Right atrium auricular region (tissue), 2 donors: Measurements from ENCODE around the gene AHNAK. TPM values are rescaled to one million over a fixed set of nuclear protein-coding genes. Genes with fewer than 3 reads are reported as not detected.

ENCODE experiments used
- DNase-seq: peaks from one replicate; pipeline ENCODE4 v3.0.0-alpha.2; 2019; ENCODE audit warnings: low spot score
- H3K27ac ChIP-seq, 2 donors: fragments of 200-600 bp; sonication (generic); 1 replicate in 1 of 2; 2 replicates in 1 of 2; pipeline ENCODE4 v1.5.1; 2016 to 2019
- H3K27me3 ChIP-seq, 2 donors: fragments of 200-600 bp; sonication (generic); one replicate each; pipeline versions ENCODE4 v1.5.1 to v1.6.0; 2017 to 2019
- H3K36me3 ChIP-seq: fragments of 200-600 bp; sonication (generic); one replicate; pipeline ENCODE4 v1.5.1; 2016
- H3K4me1 ChIP-seq, 2 donors: fragments of 200-600 bp; sonication (generic); one replicate each; pipeline versions ENCODE4 v1.5.1 to v1.6.0; 2017 to 2019
- H3K4me3 ChIP-seq, 2 donors: fragments of 200-600 bp; sonication (generic); 1 replicate in 1 of 2; 2 replicates in 1 of 2; pipeline ENCODE4 v1.5.1; 2017 to 2019; ENCODE audit warnings: mild to moderate bottlenecking in 1 of 2, moderate library complexity in 1 of 2
- H3K9me3 ChIP-seq, 2 donors: fragments of 200-600 bp; sonication (generic); one replicate each; pipeline ENCODE4 v1.5.1; 2019
- total RNA-seq, 2 donors: library from RNA; depleted of rRNA; stranded (reverse); fragments of >200 nt; gene quantifications; one replicate each; pipeline ENCODE4 v1.1.0, GENCODE V29; 2016
- TF ChIP-seq, protein P1 (sequence below), 2 donors: fragments of 200-600 bp; sonication (generic); IDR thresholded peaks; one replicate each; pipeline ENCODE4 v1.5.1; 2019; ENCODE audit warnings: antibody characterized with exemption in 2 of 2

Gene AHNAK
- total RNA-seq, 2 donors from 2014 or later: 270 to 441 TPM

DNA sequence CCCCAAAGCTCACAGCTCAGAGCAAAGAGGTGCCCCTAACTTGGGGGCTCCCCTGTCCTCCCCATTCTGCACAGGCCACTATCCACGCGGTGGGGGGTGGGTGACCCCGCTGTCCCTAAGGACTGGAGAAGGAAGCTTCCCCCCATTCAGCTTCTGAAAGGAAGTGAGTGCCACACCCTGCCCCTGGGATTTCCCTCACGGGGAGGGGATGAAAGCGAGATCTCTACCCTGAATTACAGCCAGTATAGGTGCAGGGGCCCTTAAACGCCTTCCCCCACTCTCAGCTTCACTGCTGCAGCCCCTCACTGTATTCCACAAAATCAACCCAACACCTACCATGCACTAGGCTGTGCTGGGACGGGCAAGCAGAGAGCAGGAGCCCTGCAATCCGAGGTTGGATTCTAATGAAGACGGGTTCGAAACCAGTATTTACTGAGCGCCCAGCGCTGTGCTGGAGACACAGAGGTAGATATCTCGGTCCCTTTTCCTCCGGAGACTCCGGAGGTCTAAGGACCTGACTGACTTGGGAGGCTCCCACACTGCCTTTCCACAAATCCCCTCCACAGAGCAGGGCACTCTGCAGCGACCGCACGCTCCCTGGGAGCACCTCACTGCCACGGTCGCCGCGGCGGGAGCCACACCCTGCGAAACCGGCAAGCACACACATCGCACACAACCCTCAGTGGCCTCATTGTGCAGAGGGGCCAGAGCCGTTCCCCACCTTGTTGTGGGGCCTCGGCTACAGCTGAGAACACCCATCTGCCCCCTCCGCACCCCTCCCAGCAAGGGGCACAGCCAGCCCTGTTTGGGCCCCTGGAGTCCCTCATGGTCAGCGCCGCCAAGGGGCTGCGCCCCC is 1.8 kb downstream of the AHNAK start:
- Histone ChIP-seq H3K9me3 (no peaks in the 10 kb centered on the region), H3K27ac (peak overlapping the region; percentile 97 to 100), H3K4me1 (peaks cover 2 to 82% of the 10 kb centered on the region in 2 donors), H3K36me3 (no peaks in the 10 kb centered on the region), H3K27me3 (no peaks in the 10 kb centered on the region), H3K4me3 (peak overlapping the region; percentile 93 to 97)
- TF ChIP-seq, protein P1, sequence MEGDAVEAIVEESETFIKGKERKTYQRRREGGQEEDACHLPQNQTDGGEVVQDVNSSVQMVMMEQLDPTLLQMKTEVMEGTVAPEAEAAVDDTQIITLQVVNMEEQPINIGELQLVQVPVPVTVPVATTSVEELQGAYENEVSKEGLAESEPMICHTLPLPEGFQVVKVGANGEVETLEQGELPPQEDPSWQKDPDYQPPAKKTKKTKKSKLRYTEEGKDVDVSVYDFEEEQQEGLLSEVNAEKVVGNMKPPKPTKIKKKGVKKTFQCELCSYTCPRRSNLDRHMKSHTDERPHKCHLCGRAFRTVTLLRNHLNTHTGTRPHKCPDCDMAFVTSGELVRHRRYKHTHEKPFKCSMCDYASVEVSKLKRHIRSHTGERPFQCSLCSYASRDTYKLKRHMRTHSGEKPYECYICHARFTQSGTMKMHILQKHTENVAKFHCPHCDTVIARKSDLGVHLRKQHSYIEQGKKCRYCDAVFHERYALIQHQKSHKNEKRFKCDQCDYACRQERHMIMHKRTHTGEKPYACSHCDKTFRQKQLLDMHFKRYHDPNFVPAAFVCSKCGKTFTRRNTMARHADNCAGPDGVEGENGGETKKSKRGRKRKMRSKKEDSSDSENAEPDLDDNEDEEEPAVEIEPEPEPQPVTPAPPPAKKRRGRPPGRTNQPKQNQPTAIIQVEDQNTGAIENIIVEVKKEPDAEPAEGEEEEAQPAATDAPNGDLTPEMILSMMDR (IDR thresholded peaks at IDR 0.05): no peak
- no peak for DNase-seq

- TF ChIP-seq, protein P1 (IDR thresholded peaks at IDR 0.05): no peak
These were observed 2.7 kb downstream of the AHNAK start for GRCh38 chr11:62543680-62544444.

DNA sequence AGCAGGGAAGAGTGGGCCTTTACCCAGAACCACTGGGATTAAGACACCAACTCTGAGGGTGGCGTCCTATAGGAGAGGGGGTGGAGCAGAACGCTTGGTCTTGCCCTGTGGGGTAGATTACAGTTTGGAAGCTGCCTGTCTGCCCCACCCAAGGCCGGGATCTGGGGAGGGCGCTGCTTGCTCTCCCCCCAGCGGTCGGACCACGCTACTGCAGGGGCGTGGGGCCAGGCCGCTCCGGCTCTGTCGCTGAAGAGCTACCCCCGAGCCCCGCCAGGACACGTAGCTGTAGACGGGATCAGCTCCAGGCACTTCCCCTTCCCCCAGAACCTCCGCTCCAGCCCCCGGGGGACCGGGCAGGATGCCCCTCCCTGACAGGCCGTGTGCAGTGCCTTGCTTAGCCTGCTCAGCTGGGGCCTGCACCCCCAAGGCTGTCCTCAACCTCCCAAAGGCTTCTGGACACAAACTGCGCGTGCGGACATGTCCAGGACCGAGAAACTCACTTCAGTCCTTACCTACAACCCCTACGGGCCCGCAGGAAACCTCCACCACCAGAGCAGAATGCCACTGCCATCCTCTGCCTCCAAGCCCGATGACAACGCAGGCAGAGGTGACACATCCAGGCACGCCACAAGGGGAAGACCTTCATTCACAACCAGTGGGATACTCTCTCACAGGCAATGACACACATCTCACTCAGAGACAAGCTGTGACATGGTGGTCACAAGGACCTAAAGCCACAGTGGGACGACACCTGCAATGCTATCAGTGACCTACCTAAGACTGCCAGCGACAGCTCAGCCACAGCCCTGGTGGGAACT is 3.6 kb downstream of the AHNAK start:
- peak; percentile 90 for DNase-seq
- TF ChIP-seq, protein P1 (IDR thresholded peaks at IDR 0.05): peak; percentile 99 to 100
- H3K27ac ChIP-seq: peak overlapping the region; percentile 97 to 100
- no peaks in the 10 kb centered on the region for H3K27me3 ChIP-seq
- peak overlapping the region; percentile 93 to 97 for H3K4me3 ChIP-seq
- H3K36me3 ChIP-seq: no peaks in the 10 kb centered on the region
- peaks cover 2 to 82% of the 10 kb centered on the region in 2 donors for H3K4me1 ChIP-seq
- H3K9me3 ChIP-seq: no peaks in the 10 kb centered on the region

More at GRCh38 chr11:62543680-62544444, 2.7 kb downstream of the AHNAK start:
- peak overlapping the region; percentile 97 to 100 for H3K27ac ChIP-seq
- H3K36me3 ChIP-seq: no peaks in the 10 kb centered on the region
- H3K27me3 ChIP-seq: no peaks in the 10 kb centered on the region
- no peaks in the 10 kb centered on the region for H3K9me3 ChIP-seq
- no peak for DNase-seq
- H3K4me1 ChIP-seq: peaks cover 2 to 82% of the 10 kb centered on the region in 2 donors
- H3K4me3 ChIP-seq: peak overlapping the region; percentile 93 to 97

- Histone ChIP-seq H3K4me3 (peak overlapping the region; percentile 93 to 97), H3K27ac (peak overlapping the region; percentile 97 to 100), H3K27me3 (no peaks in the 10 kb centered on the region), H3K9me3 (no peaks in the 10 kb centered on the region), H3K4me1 (peaks cover 2 to 82% of the 10 kb centered on the region in 2 donors), H3K36me3 (no peaks in the 10 kb centered on the region)
- TF ChIP-seq, protein P1 (IDR thresholded peaks at IDR 0.05): no peak
- no peak for DNase-seq
These were observed 4.4 kb downstream of the AHNAK start for GRCh38 chr11:62542111-62542745.
